Measurements from ENCODE around the gene FGFR2.

FGFR2 gene

GRCh38 chr10:121639416-121639815 lies 41.2 kb upstream of the FGFR2 start:
- Histone ChIP-seq H3K27me3 (no peaks in the 10 kb centered on the region), H3K36me3 (no peaks in the 10 kb centered on the region), H3K9me3 (no peaks in the 10 kb centered on the region), H3K4me3 (ENCODE audit: low read depth in 1 of 2, low read length in 1 of 2) (no peak overlapping the region), H3K4me1 (ENCODE audit: control insufficient read depth in 1 of 2, insufficient read depth in 1 of 2, low read depth in 1 of 2, low read length in 1 of 2) (no peaks in the 10 kb centered on the region), H3K27ac (no peak overlapping the region)
- TF ChIP-seq CTCF (IDR thresholded peaks at IDR 0.05), result no peak

DNA sequence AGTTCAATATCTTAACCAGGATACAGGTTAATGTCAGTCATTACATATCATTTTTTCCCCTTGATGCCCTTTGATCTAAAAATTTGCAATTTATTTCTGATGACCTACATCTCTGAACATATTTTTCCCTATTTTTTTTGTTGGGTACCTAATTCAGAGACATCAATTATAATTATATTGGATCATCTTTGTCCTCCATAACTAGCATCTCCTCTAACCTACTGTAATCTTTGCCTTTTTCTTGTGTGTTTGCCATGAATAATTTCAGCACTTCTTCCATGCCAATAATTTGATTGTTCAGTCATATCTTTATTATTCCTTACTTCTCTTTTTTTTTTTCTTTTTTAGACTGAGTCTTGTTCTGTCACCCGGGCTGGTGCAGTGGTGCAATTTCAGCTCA lies 39.2 kb upstream of the FGFR2 start:
- no peak for TF ChIP-seq CTCF (IDR thresholded peaks at IDR 0.05)
- Histone ChIP-seq H3K4me3 (ENCODE audit: low read depth in 1 of 2, low read length in 1 of 2) (no peak overlapping the region), H3K27me3 (no peaks in the 10 kb centered on the region), H3K4me1 (ENCODE audit: control insufficient read depth in 1 of 2, insufficient read depth in 1 of 2, low read depth in 1 of 2, low read length in 1 of 2) (no peaks in the 10 kb centered on the region), H3K27ac (no peak overlapping the region), H3K9me3 (no peaks in the 10 kb centered on the region), H3K36me3 (no peaks in the 10 kb centered on the region)

- H3K27ac ChIP-seq, result no peak overlapping the region
- H3K9me3 ChIP-seq, result no peaks in the 10 kb centered on the region
- peaks cover 3% of the 10 kb centered on the region for H3K27me3 ChIP-seq
- no peaks in the 10 kb centered on the region for H3K36me3 ChIP-seq
- H3K4me3 ChIP-seq (ENCODE audit: low read depth in 1 of 2, low read length in 1 of 2), result no peak overlapping the region
- TF ChIP-seq CTCF (IDR thresholded peaks at IDR 0.05), result no peak
- no peaks in the 10 kb centered on the region for H3K4me1 ChIP-seq (ENCODE audit: control insufficient read depth in 1 of 2, insufficient read depth in 1 of 2, low read depth in 1 of 2, low read length in 1 of 2)
Measured at GRCh38 chr10:121633056-121633455, 34.8 kb upstream of the FGFR2 start.

- H3K9me3 ChIP-seq, result no peaks in the 10 kb centered on the region
- TF ChIP-seq CTCF (IDR thresholded peaks at IDR 0.05), result no peak
- H3K4me3 ChIP-seq (ENCODE audit: low read depth in 1 of 2, low read length in 1 of 2), result no peak overlapping the region
- peaks cover 11% of the 10 kb centered on the region for H3K27me3 ChIP-seq
- no peak overlapping the region for H3K27ac ChIP-seq
- no peaks in the 10 kb centered on the region for H3K36me3 ChIP-seq
- no peaks in the 10 kb centered on the region for H3K4me1 ChIP-seq (ENCODE audit: control insufficient read depth in 1 of 2, insufficient read depth in 1 of 2, low read depth in 1 of 2, low read length in 1 of 2)
Measured at GRCh38 chr10:121631365-121632029, 33.3 kb upstream of the FGFR2 start.

DNA sequence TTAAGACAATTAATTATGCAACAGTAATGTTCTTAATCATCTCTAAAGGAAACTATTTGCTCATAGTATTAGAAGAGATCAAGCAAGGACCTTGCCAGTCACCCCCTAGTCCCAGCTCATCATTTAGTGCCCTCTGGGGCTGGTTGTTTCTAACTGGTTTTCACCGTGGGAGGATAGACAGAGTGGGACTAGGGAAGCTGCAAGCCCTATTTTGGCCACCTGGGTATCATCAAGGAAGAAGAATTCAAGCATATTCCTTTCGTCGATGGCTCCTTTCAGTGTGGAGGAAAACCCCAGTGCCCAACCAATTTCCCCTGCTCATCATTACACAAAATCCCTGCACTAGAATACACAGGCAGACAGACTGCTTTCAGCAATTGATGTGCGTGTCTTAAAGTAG lies 30.6 kb upstream of the FGFR2 start:
- H3K27me3 ChIP-seq, result peaks cover 11% of the 10 kb centered on the region
- TF ChIP-seq CTCF (IDR thresholded peaks at IDR 0.05), result no peak
- no peaks in the 10 kb centered on the region for H3K36me3 ChIP-seq
- H3K27ac ChIP-seq, result no peak overlapping the region
- no peaks in the 10 kb centered on the region for H3K4me1 ChIP-seq (ENCODE audit: control insufficient read depth in 1 of 2, insufficient read depth in 1 of 2, low read depth in 1 of 2, low read length in 1 of 2)
- no peak overlapping the region for H3K4me3 ChIP-seq (ENCODE audit: low read depth in 1 of 2, low read length in 1 of 2)
- H3K9me3 ChIP-seq, result no peaks in the 10 kb centered on the region

Measured in neutrophil (primary cell).